HEK293T (cell line): ENCODE results near the gene PLCD1.

ENCODE experiments used
- CTCF ChIA-PET: fragments of 350-600 bp; formaldehyde crosslinking; extraction: SDS; loops from one replicate; lab custom pipeline; 2021; ENCODE audit warnings: antibody characterized with exemption, inconsistent platforms; lab: Yijun Ruan, JAX
- POLR2A ChIA-PET: fragments of 350-600 bp; formaldehyde crosslinking; extraction: SDS; loops from one replicate; lab custom pipeline; 2020; ENCODE audit warnings: antibody characterized with exemption, inconsistent platforms; lab: Yijun Ruan, JAX
- DNase-seq: peaks from one replicate; pipeline ENCODE4 v3.0.0; 2012; ENCODE audit warnings: mixed read lengths; ENCODE audit errors: extremely low spot score
- ARNT ChIP-seq: fragments of 450-650 bp; IDR thresholded peaks from 2 replicates; pipeline ENCODE4 v1.6.1; 2017; ENCODE audit warnings: mild to moderate bottlenecking
- BHLHE40 ChIP-seq: fragments of 450-650 bp; IDR thresholded peaks from 2 replicates; pipeline ENCODE4 v1.6.1; 2016; ENCODE audit warnings: mild to moderate bottlenecking, moderate library complexity, borderline replicate concordance
- CTBP1 ChIP-seq: fragments of 450-650 bp; IDR thresholded peaks from 2 replicates; pipeline ENCODE4 v1.6.1; 2016; ENCODE audit warnings: borderline replicate concordance
- ELF4 ChIP-seq: fragments of 450-650 bp; IDR thresholded peaks from 2 replicates; pipeline ENCODE4 v1.6.1; 2017; ENCODE audit warnings: antibody characterized with exemption
- FOXA1 ChIP-seq: fragments of 450-650 bp; IDR thresholded peaks from 2 replicates; pipeline ENCODE4 v1.6.1; 2016; ENCODE audit warnings: mild to moderate bottlenecking
- FOXK2 ChIP-seq: fragments of 450-650 bp; IDR thresholded peaks from 2 replicates; pipeline ENCODE4 v1.6.1; 2016; ENCODE audit warnings: mild to moderate bottlenecking
- FOXM1 ChIP-seq: fragments of 450-650 bp; IDR thresholded peaks from 2 replicates; pipeline ENCODE4 v1.6.1; 2017; ENCODE audit warnings: mild to moderate bottlenecking, borderline replicate concordance
- HDGF ChIP-seq: fragments of 450-650 bp; IDR thresholded peaks from 2 replicates; pipeline ENCODE4 v1.6.1; 2017; ENCODE audit warnings: antibody characterized with exemption, borderline replicate concordance
- L3MBTL2 ChIP-seq: fragments of 450-650 bp; conservative IDR thresholded peaks from 2 replicates; pipeline ENCODE4 v1.6.1; 2016; ENCODE audit warnings: mild to moderate bottlenecking
- LEF1 ChIP-seq: fragments of 450-650 bp; IDR thresholded peaks from 2 replicates; pipeline ENCODE4 v1.6.1; 2017; ENCODE audit warnings: mild to moderate bottlenecking, borderline replicate concordance
- NFRKB ChIP-seq: fragments of 450-650 bp; IDR thresholded peaks from 2 replicates; pipeline ENCODE4 v1.6.1; 2016; ENCODE audit warnings: mild to moderate bottlenecking, moderate library complexity
- SP1 ChIP-seq: fragments of 450-650 bp; IDR thresholded peaks from 2 replicates; pipeline ENCODE4 v1.6.1; 2017
- SUZ12 ChIP-seq: fragments of 450-650 bp; IDR thresholded peaks from 2 replicates; pipeline ENCODE4 v1.6.1; 2016; ENCODE audit warnings: mild to moderate bottlenecking
- TARDBP ChIP-seq: fragments of 450-650 bp; IDR thresholded peaks from 2 replicates; pipeline ENCODE4 v1.6.1; 2016
- ZNF384 ChIP-seq: fragments of 450-650 bp; IDR thresholded peaks from 2 replicates; pipeline ENCODE4 v1.6.1; 2016
- TF ChIP-seq, protein P1 (sequence below): fragments of 450-650 bp; IDR thresholded peaks from 2 replicates; pipeline ENCODE4 v1.6.1; 2016

PLCD1 gene

DNA sequence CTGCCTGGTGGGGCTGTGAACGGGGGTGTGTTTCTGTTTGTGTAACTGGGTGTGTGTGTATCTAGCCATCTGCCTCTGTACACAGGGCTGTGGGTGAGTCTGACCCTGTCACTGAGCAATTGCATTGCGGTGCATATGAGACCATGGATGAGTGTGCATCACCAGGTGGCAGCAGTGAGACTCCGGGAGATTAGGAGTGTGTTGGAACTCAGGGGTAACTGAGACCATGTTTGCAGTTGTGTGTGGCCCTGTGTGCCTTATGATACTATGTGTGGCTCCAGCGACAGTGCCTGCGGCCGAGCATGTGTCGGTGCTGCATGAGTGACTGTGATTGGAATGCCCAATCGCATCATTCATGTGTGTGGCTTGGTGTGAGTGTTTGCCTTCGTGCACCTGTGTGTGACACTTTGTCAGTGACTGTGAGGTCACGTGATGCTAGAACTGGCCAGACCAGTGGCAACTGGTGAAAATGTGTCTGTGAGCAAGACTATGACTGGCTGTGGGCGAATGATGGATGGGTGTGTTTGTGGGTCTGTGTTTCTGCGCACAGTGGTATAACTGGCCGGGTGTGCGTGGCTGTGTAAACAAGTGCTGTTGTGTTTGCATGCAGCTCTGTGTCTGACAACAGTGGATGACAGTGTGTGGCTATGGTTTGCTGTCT is 24.9 kb downstream of the PLCD1 start:
- POLR2A ChIA-PET = no interaction called here

DNA sequence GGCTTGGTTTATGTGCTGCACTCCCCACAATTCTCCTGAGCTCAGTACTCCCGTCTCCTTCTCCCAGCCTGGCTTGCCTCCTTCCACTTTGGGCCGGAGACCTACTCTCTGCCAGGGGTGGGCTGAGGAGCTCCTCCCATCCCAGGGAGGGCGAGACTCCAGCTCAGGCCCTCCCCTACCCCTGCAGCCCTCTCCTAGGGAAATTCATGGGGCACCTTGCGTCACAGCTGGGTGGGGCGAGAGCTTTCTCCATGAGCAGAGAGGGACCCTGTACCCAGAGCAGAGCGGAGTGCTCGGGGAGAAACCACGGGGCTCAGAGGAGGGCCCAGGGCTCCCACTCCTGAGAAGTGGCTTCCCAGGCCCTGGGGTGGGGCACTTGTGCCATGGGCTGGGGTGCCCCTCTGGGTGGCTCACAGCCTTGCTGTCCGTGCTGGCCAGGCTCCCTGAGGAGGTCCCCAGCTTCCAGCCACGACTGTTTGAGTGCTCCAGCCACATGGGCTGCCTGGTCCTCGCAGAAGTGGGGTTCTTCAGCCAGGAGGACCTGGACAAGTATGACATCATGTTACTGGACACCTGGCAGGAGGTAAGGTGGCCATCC is 25.5 kb downstream of the PLCD1 start:
- no peak for TF ChIP-seq SUZ12
- TF ChIP-seq HDGF = no peak
- no peak for TF ChIP-seq FOXA1
- no peak for TF ChIP-seq NFRKB
- TF ChIP-seq FOXK2 = no peak
- no peak for TF ChIP-seq LEF1
- TF ChIP-seq TARDBP = no peak
- no peak for TF ChIP-seq ZNF384
- TF ChIP-seq ARNT = no peak
- TF ChIP-seq CTBP1 = no peak
- CTCF ChIA-PET = interaction anchor here (0.6 to 1.2 kb wide), 7 partner anchors 16 to 395 kb away, joined by 3 to 6 read pairs (median 3); no protein-coding TSS in a partner anchor
- POLR2A ChIA-PET = no interaction called here
- no peak for DNase-seq

More for the DNA sequence above, 24.9 kb downstream of the PLCD1 start:
- CTCF ChIA-PET = interaction anchor here (1.2 kb wide), 1 partner anchor 149 kb away, joined by 6 read pairs; no protein-coding TSS in a partner anchor
- peak; percentile 62 for DNase-seq
- no peak for TF ChIP-seq NFRKB
- TF ChIP-seq LEF1 = no peak
- TF ChIP-seq ZNF384 = no peak
- no peak for TF ChIP-seq SP1
- no peak for TF ChIP-seq FOXA1
- TF ChIP-seq FOXM1 = no peak
- TF ChIP-seq ARNT = no peak
- TF ChIP-seq ELF4 = no peak
- no peak for TF ChIP-seq SUZ12

DNA sequence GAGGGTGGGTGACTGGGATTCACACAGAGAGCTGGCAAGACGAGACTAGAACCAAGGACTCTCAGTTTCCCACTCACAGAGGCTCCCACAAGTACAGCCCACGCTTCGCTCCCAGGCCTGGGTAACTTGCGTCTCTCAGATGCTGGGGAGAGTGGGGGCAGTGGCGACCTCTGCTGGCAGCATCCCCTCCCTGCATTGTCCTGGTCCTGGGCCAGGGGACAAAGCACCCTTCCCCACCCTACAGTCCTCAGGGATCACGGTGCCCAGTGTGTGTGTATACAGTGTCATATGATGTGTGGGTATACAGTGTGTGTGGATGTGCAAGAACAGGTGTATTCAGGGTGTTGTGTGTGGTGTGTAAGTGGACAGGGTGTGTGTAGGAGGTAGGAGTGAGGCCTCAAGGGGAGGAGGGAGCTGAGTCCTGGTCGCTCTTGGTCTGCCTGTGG is 26.0 kb downstream of the PLCD1 start:
- CTCF ChIA-PET = interaction anchor here (0.6 to 1.2 kb wide), 8 partner anchors 17 to 394 kb away, joined by 3 to 6 read pairs (median 3); no protein-coding TSS in a partner anchor
- POLR2A ChIA-PET = no interaction called here
- peak; percentile 75 for DNase-seq
- TF ChIP-seq SP1 = no peak
- TF ChIP-seq NFRKB = no peak
- TF ChIP-seq ARNT = no peak
- TF ChIP-seq, protein P1, sequence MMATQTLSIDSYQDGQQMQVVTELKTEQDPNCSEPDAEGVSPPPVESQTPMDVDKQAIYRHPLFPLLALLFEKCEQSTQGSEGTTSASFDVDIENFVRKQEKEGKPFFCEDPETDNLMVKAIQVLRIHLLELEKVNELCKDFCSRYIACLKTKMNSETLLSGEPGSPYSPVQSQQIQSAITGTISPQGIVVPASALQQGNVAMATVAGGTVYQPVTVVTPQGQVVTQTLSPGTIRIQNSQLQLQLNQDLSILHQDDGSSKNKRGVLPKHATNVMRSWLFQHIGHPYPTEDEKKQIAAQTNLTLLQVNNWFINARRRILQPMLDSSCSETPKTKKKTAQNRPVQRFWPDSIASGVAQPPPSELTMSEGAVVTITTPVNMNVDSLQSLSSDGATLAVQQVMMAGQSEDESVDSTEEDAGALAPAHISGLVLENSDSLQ = no peak
- TF ChIP-seq BHLHE40 = no peak
- TF ChIP-seq HDGF = no peak; the same call in 1 of the 2 replicates
- no peak for TF ChIP-seq L3MBTL2
- TF ChIP-seq FOXA1 = no peak

DNA sequence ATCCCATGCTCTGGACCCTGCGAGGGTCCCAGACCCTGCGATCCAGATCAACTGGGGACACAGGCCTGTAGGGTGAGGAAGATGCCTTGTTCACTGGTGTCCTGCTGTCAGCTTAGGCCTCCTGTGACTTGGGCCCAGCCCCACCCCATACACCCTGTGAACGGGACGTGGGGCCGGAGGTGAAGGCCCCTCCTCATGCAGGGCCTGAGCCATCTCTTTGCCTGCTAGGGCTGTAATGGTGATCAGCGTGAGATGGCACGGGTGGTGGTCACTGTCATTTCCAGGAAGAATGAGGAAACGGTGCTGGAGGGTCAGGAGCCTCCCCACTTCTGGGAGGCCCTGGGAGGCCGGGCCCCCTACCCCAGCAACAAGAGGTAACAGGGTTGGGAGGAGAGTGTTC is 26.5 kb downstream of the PLCD1 start:
- no peak for DNase-seq
- ChIA-PET CTCF (interaction anchor here (0.8 to 1.2 kb wide), 3 partner anchors 147 to 294 kb away, joined by 3 to 6 read pairs (median 3); no protein-coding TSS in a partner anchor), POLR2A (no interaction called here)
- TF ChIP-seq ELF4 = no peak

DNA sequence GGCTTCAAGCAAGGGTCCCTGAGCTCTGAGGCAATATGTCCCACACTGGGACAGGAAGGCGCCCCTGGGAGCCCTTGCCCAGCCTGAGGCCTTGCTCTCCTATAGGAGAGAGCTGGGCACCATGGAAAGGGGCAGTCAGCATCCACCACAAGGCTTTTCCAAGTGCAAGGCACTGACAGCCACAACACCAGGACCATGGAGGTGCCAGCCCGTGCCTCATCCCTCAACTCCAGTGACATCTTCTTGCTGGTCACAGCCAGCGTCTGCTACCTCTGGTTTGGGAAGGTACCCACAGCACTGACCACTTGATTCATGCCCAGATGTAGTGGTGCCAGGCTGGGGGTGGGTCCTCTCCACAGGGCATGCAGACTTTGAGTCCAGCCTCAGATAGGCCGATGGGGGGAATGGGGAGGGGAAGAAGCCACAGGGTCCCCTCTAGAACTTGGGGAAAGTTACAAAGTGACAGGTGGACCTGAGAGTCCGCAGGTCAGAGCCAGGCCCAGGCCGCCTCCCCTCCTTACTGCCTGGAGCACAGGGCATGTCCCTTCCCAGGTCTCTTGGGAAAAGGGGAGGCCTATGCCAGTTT is 27.1 kb downstream of the PLCD1 start:
- POLR2A ChIA-PET = no interaction called here
- no peak for DNase-seq
- no peak for TF ChIP-seq ELF4
- TF ChIP-seq SUZ12 = no peak
- TF ChIP-seq FOXA1 = no peak
- no peak for TF ChIP-seq SP1
- TF ChIP-seq HDGF = no peak
- TF ChIP-seq BHLHE40 = no peak
- TF ChIP-seq, protein P1 = no peak
- TF ChIP-seq ZNF384 = no peak
- TF ChIP-seq TARDBP = no peak
- CTCF ChIA-PET = interaction anchor here (0.6 kb wide), 1 partner anchor 588 kb away, joined by 3 read pairs; no protein-coding TSS in a partner anchor

DNA sequence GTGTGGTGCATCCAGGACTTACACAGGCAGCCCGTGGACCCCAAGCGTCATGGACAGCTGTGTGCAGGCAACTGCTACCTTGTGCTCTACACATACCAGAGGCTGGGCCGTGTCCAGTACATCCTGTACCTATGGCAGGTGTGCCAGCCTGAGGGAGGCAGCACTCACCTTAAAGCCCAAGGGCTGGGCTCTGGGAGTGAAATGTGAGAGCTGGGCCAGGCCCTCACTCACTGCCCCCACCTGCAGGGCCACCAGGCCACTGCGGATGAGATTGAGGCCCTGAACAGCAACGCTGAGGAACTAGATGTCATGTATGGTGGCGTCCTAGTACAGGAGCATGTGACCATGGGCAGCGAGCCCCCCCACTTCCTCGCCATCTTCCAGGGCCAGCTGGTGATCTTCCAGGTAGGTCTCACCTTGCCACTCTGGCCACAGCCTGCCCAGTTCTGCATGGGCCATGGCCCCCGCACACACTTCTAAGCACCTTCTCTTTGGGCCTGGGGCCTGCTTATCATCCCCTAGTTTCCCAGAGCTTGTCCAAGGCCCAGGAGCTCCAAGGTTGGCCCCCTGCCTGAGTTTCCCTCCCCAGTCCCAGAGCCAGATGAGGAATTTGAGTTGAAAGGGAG is 27.9 kb downstream of the PLCD1 start:
- ChIA-PET POLR2A (no interaction called here), CTCF (interaction anchor here (0.6 kb wide), 1 partner anchor 589 kb away, joined by 3 read pairs; no protein-coding TSS in a partner anchor)
- no peak for TF ChIP-seq BHLHE40
- no peak for TF ChIP-seq ZNF384
- TF ChIP-seq SP1 = no peak
- no peak for TF ChIP-seq CTBP1
- TF ChIP-seq ARNT = no peak
- no peak for TF ChIP-seq HDGF
- DNase-seq = no peak
